ENCODE data around the gene SHE.

Gene SHE

GRCh38 chr1:154529308-154529707 lies 27.1 kb upstream of the SHE start:
- DNase-seq (ENCODE audit: insufficient read length, low spot score) (no peak), FAIRE-seq (no peak)
- no peak for TF ChIP-seq POLR2A (IDR thresholded peaks at IDR 0.05; ENCODE audit: low read depth, low read length)

DNA sequence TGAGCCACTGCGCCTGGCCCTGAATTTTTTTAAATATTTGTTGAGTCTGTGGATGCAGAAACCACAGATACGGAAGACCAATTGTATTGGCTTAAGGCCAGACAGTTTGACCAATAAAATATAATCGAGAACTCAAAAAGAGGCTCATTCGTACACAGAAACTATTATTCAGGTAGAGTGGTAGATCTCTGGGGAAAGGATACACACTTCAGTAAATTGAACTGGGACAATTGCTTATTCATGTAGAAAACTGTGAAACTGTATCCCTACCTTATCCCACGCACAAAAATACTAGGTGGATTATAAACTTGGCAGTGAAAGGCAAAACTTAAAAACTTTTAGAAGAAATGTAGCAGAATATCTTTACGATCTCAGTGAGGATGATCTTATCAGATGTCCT lies 25.0 kb upstream of the SHE start:
- no peak for FAIRE-seq
- DNase-seq (ENCODE audit: insufficient read length, low spot score), result no peak

GRCh38 chr1:154524881-154525280 lies 22.7 kb upstream of the SHE start:
- DNase-seq (ENCODE audit: insufficient read length, low spot score) (no peak), FAIRE-seq (no peak)
- no peak for TF ChIP-seq POLR2A (IDR thresholded peaks at IDR 0.05; ENCODE audit: low read depth, low read length)

More for the DNA sequence above, 25.0 kb upstream of the SHE start:
- no peak for TF ChIP-seq POLR2A (IDR thresholded peaks at IDR 0.05; ENCODE audit: low read depth, low read length)

GRCh38 chr1:154521695-154522094 lies 19.5 kb upstream of the SHE start:
- TF ChIP-seq POLR2A (IDR thresholded peaks at IDR 0.05; ENCODE audit: low read depth, low read length), result no peak
- no peak for DNase-seq (ENCODE audit: insufficient read length, low spot score)
- FAIRE-seq, result no peak

- no peak for DNase-seq (ENCODE audit: insufficient read length, low spot score)
These were observed 18.1 kb upstream of the SHE start for GRCh38 chr1:154520333-154520732.

DNA sequence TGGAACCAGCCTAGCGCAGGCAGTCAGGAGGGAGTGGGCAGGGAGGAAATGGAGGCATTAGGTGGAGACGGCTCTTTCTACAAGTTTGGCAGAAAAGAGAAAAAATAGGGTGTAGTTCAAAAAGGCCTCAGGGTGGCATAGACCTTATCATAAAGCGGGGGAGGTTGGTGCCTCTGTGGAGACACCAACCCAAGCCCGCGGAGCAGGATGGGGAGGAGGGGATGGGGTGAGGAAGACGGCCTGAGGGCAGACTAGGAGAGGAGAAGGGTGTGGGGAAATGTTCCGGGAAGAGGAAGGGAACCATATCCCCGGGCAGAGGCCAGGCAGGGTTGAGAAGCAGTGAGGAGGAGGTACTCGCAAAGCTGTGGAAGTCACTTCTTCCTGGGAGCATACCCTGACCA lies 17.4 kb upstream of the SHE start:
- TF ChIP-seq POLR2A (IDR thresholded peaks at IDR 0.05; ENCODE audit: low read depth, low read length), result no peak
- no peak for DNase-seq (ENCODE audit: insufficient read length, low spot score)
- FAIRE-seq, result no peak

More at GRCh38 chr1:154520333-154520732, 18.1 kb upstream of the SHE start:
- no peak for TF ChIP-seq POLR2A (IDR thresholded peaks at IDR 0.05; ENCODE audit: low read depth, low read length)
- no peak for FAIRE-seq

DNA sequence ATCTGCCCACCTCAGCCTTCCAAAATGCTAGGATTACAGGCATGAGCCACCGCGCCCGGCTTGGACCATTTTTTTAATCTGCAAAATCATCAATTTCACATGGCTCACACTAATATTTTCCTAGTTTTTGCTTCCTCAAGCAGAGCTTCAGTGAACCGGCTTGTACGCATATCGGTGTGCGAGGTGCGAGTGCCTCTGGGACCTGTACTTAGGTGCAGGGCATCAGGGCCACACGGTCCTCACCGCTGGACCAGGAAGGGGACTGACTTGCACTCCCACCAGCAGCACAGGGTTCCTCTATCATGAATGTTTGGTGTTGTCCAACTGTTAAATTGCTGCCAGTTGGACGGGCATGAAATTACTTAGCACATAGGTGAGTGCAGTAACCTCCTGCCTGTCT lies 15.4 kb upstream of the SHE start:
- no peak for TF ChIP-seq POLR2A (IDR thresholded peaks at IDR 0.05; ENCODE audit: low read depth, low read length)
- no peak for FAIRE-seq
- no peak for DNase-seq (ENCODE audit: insufficient read length, low spot score)

GRCh38 chr1:154514066-154514553 lies 11.9 kb upstream of the SHE start:
- FAIRE-seq, result no peak

DNA sequence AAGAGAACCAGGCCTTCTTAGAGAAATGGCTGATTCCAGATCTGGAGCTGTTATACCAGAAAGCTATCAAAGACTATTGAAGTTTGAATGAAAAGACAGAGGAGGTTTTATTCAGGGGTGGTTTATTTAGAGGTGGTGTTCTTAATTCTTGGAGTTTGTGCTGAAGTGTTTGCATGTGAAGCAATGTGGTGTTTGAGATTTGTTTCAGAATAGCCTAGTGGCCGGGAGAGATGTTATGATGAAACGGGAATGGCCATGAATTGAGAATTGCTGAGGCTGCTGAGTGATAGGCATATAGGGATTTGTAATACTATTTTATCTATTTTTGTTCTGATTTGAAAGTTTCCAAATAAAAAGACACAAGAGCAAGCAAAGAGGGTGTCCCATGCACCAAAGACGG lies 10.5 kb upstream of the SHE start:
- FAIRE-seq, result no peak
- no peak for DNase-seq (ENCODE audit: insufficient read length, low spot score)
- no peak for TF ChIP-seq POLR2A (IDR thresholded peaks at IDR 0.05; ENCODE audit: low read depth, low read length)

More at GRCh38 chr1:154514066-154514553, 11.9 kb upstream of the SHE start:
- no peak for TF ChIP-seq POLR2A (IDR thresholded peaks at IDR 0.05; ENCODE audit: low read depth, low read length)
- no peak for DNase-seq (ENCODE audit: insufficient read length, low spot score)

DNA sequence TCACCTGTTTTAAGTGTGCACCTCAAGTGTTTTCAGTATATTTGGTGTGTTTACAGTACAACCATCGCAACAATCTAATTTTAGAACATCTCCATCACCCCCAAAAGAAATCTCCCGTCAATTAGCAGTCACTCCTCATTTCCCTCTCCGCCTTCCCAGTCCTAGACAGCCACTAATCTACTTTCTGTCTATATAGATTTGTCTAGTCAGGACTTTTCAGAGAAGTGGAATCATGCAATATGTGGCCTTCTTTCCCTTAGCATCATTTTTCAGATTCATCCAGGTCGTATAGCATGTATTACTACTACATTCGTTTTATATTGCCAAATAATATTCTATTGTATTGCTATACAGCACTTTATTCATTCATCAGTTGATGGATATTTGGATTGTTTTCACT lies 1.7 kb upstream of the SHE start:
- FAIRE-seq (no peak), DNase-seq (ENCODE audit: insufficient read length, low spot score) (no peak)
- TF ChIP-seq POLR2A (IDR thresholded peaks at IDR 0.05; ENCODE audit: low read depth, low read length), result no peak

DNA sequence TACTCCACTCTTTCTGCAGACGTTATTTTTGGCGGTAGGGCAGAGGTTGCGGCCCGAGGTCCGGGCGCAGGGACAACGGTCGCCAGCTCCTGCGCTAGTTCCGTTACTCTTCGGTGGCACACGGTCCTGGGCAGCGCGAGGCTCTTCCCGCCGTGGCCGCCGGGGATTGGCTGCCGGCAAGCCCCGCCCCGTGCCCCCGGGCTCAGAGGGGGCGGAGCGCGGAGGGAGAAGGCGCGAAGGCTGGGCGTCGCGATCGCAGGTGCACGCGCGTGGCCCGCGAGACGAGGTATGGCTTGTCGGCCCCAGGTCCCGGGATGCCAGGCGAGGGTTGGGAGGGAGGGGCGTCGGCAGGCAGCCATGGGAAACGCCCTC lies 518 bp upstream of the SHE start:
- TF ChIP-seq POLR2A (IDR thresholded peaks at IDR 0.05; ENCODE audit: low read depth, low read length), result no peak
- FAIRE-seq (no peak), DNase-seq (ENCODE audit: insufficient read length, low spot score) (no peak)

DNA sequence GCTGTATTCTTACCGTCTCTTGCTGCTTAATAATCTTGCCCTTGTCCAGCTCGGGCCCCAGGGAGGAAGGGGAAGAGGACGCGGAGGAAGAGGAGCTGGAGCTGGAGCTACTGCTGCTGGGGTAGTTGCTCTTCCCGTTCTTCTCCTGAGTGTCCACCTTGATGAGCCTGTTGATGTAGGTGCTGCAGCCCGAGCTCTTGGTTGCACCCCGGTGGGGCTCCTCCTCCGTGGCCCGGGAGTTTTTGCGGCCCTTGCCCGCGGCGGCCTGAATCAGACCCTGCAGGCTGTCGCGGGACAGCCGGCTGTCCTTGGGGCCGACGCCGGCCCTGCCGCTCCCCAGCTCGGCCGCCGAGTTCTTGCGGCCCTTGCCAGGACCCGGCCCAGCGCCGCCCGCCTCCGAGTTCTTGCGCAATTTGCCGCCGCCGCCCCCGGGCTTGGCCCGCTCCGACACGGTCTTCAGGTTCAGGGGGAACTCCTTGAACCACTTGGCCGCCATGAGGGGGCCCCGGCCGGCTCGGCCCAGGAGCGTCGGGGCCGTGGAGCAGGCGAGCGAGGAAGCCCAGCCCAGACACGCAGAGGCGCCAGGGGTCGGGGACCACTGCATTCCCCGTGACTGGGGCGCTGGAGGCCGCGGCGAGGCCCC lies 668 bp downstream of the SHE start:
- TF ChIP-seq POLR2A (IDR thresholded peaks at IDR 0.05; ENCODE audit: low read depth, low read length), result no peak
- FAIRE-seq (no peak), DNase-seq (ENCODE audit: insufficient read length, low spot score) (no peak)

DNA sequence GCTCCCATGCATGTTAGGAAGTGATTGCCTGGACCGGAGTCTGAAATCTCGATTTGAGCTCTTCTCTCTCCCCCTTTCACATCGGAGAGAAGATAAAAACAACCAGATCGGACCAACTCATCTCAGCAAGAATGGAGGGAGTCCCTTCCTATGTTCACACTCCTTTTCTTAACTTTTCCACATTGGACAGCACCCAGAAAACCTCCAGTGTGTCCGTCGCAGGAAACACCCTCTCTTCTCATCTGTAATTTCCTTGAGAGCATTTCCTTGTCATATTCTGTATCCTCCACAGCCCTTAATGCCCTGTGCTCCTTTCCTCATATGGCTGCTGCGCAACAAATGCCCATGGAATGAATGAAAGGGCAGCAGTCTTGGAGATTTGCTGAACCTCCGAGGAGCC lies 1.7 kb downstream of the SHE start:
- no peak for TF ChIP-seq POLR2A (IDR thresholded peaks at IDR 0.05; ENCODE audit: low read depth, low read length)
- FAIRE-seq, result no peak

DNA sequence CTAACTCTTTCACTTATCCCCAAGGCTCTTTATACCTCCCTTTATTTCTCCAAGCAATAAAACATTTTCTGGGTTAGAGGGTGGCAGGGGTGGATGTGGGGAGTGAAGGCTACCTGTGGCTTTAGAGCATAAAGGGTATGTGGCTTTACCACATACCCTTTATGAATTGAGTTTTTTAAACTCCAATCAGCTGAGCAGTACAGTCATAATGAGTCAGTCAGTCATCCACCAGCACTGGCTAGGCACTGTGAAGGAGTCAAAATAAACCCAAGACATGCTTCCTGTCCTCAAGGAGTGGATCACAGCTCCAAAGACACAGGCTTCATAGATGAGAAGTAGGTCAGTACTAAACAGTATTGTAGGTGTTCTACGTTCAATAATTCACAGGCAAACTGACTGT lies 2.8 kb downstream of the SHE start:
- TF ChIP-seq POLR2A (IDR thresholded peaks at IDR 0.05; ENCODE audit: low read depth, low read length), result no peak
- no peak for DNase-seq (ENCODE audit: insufficient read length, low spot score)
- FAIRE-seq, result no peak

More for the DNA sequence above, 1.7 kb downstream of the SHE start:
- DNase-seq (ENCODE audit: insufficient read length, low spot score), result no peak

DNA sequence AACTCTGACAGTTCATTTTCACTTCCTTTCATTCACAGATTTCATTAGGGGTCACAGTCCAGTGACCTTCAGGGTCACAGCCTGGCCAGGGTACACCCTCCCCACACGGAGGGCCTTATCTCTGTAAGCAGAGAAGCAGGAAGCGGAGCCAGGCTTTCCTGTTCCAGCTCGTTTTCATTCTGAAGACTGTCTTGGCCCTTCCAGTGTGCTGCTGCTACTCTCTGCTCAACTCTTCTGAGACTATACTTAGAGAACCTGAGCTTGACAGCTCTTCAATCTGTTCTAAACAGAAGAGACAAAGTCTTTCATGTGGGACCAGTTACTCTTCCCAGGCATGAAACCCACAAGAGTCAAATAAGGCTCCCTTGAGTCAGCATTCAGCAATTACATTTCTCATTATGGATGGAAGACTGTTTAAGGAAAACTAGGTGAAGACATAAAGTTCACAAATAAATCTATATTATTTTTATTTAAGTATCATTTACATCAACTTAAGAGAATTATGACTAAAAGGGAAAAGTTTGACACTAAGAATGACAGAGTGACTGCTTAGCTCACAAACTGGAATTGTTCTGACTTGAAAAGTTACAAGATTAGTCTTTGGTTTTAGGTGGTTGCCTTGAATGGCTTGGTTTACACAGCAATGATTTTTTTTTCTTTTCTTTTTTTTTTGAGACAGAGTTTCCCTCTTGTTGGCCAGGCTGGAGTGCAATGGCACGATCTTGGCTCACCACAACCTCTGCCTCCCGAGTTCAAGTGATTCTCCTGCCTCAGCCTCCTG lies 5.0 kb downstream of the SHE start:
- no peak for TF ChIP-seq POLR2A (IDR thresholded peaks at IDR 0.05; ENCODE audit: low read depth, low read length)
- FAIRE-seq (no peak), DNase-seq (ENCODE audit: insufficient read length, low spot score) (no peak)
